Raji (cell line): ENCODE results near the gene CDA.

ENCODE experiments used
- POLR2A ChIP-seq: IDR thresholded peaks from 2 replicates; pipeline ENCODE4 v1.6.1; 2011; ENCODE audit warnings: low read depth, low read length, control low read depth; ENCODE audit not compliant: insufficient read depth

Gene CDA

DNA sequence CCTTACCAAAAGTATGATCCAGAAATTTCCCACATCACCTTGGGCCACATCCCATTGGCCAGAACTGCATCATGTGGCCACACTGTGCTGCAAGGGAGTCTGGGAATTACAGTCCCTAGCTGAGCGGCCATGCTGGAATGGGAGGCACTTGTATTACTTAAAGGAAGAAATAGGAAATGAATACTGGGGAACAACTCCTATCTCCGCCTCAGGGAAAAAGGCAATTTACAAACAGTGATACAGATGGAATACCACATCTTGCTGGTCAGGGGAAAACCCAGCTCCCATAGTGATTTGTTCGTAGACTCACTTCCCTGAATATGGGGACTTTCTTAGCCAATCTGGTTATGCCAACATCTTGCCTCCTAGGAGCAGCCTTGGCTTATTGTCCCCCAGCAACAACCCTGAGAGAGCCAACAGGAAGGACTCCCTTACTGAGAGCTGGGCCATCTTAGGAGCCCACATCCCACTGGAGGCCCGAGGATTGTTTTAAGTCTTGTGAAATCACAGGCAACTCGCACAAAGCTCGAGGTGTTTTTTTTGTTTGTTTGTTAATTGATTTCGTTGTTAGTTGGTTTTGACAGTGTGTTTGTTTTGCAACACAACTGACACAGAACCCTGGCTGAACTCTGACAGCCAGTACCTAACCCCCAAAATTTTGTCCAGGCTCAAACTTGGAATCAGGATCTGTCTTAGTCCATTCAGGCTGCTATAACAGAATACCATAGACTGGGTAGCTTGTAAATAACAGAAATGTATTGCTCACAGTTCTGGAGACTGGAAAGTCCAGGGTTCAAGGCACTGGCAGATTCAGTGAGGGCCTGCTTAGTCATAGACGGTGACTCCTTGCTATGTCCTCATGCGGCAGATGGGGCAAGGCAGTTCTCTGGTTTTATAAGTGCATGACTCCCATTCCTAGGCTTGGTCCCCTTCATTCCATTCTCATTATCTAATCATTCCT is 14.9 kb downstream of the CDA start:
- TF ChIP-seq POLR2A = no peak

- no peak for TF ChIP-seq POLR2A
Observed at GRCh38 chr1:20604678-20605077, 15.8 kb downstream of the CDA start.

- no peak for TF ChIP-seq POLR2A
Observed at GRCh38 chr1:20609541-20609940, 20.6 kb downstream of the CDA start.

GRCh38 chr1:20610970-20611369 is 22.1 kb downstream of the CDA start:
- no peak for TF ChIP-seq POLR2A

DNA sequence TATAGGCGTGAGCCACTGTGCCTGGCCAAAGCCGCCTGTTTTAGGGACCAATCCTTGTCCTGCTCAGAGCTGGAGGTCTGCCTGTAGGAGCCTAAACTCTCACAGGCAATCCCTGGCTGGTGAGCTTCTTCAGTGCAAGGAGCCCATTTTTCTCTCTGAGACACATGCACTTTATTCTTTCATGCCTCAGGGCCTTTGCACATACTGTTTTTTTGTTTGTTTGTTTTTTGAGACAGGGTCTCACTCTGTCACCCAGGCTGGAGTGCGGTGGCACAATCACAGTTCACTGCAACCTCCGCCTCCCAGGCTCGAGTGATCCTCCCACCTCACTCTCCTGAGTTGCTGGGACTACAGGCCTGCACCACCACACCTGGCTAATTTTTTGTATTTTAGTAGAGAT is 22.8 kb downstream of the CDA start:
- TF ChIP-seq POLR2A = no peak

DNA sequence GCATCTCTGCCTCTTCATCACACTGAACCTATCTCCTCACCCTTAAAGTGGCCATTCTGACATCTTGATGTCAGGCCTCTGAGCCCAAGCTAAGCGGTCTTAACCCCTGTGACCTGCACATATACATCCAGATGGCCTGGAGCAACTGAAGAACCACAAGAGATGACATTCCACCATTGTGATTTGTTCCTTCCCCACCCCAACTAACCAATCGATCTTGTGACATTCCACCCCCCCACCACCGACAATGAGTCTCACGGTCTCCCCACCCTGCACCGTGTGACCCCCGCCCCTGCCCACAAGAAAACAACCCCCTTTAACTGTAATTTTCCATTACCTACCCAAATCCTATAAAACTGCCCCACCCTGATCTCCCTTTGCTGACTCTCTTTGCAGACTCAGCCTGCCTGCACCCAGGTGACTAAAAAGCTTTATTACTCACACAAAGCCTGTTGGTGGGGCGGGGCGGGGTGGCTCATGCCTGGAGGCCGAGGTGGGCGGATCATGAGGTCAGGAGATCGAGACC is 23.4 kb downstream of the CDA start:
- no peak for TF ChIP-seq POLR2A

GRCh38 chr1:20614131-20614579 is 25.3 kb downstream of the CDA start:
- no peak for TF ChIP-seq POLR2A

DNA sequence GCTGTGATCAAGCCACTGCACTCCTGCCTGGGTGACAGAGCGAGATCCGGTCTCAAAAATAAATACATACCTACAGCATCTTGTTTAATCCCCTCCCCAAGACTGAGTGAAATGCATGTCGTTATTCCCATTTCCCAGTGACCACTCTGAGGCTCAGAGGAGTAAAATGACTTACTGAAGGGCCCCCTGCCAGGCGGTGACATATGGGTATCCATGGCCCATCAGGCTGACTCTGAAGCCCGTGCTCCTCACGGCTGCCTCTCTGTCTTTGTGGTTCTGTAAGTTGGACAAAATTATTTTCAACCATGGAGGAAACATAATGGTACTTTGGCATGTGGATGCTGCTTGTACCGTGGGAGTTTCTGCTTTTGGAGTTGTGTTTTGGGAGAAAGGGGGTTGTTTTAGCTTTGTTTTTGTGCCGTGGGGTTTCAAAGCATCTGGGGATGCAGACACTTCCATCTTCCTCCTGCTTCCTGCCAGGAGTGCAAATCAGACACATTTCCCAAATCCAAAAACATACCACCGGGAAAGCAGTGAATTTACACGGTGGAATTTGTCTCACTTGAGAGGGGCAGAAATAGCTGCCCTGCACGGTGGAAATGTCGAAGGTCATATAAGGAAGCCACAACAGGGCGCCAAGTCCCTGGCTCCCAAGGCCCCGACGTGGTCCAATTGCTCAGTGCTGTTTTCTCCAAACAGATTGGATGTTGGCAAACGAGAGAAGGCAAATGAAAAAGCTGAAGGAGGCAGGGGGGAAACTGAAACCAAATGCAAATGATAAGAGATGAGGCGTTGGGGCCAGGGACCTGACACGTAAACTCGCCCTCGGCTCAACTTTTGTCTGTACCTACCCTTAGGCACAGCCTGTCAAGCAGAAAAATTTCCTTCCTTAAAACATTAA is 27.3 kb downstream of the CDA start:
- TF ChIP-seq POLR2A = no peak

DNA sequence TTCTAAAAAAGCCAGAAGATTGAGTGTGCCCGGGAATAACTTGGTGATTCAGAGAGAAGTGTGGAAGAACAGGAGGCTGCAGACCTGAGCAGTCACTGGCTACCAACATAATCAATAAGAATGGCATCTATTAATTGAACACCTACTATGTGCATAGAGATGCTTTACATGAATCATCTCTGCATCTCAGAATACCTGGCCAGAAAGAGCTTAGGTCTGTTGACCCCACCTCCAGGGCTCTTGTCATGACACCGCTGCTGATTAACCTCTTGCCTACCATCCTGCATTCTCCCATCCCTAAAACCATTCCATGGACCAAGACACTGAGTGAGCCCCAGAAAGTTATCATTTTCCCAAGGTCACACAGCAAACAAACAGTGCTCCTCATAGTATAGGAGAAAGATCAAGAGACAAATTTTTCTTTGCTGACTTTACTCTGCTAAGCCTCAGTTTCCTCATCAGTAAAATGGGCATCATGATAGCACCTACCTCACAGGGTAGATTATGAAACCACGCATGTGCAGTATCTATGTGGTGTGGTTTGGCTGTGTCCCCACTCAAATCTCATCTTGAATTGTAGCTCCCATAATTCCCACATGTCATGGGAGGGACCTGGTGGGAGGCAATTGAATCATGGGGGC is 28.1 kb downstream of the CDA start:
- no peak for TF ChIP-seq POLR2A

DNA sequence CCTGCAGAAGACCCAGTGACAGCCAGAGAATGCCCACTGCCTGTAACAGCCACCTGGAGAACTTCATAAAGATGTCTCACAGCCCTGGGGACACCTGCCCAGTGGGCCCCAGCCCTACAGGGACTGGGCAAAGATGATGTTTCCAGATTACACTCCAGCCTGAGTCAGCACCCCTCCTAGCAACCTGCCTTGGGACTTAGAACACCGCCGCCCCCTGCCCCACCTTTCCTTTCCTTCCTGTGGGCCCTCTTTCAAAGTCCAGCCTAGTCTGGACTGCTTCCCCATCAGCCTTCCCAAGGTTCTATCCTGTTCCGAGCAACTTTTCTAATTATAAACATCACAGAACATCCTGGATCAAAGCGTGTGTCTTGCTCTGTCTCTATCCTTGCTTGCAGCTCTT is 29.7 kb downstream of the CDA start:
- no peak for TF ChIP-seq POLR2A

DNA sequence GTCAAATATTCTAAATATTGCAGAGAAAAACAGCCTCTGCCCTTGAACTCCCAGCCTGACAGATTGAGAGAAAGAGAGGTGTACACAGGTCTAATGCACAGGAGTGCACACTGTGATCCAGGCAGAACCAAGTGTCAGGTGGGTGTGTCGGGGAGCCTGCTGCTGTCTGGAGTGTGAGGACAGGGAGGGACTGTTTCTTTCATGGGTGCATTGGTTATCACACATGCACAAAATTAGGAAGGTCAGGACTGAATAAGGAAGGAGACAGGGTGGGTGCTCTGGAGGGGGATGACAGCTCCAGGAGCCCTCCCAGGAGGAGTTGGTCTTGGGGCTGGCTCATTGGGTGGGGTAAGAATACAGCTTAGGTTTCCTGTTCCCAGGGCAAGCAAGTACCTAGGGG is 31.1 kb downstream of the CDA start:
- no peak for TF ChIP-seq POLR2A

GRCh38 chr1:20621012-20621411 is 32.1 kb downstream of the CDA start:
- no peak for TF ChIP-seq POLR2A

DNA sequence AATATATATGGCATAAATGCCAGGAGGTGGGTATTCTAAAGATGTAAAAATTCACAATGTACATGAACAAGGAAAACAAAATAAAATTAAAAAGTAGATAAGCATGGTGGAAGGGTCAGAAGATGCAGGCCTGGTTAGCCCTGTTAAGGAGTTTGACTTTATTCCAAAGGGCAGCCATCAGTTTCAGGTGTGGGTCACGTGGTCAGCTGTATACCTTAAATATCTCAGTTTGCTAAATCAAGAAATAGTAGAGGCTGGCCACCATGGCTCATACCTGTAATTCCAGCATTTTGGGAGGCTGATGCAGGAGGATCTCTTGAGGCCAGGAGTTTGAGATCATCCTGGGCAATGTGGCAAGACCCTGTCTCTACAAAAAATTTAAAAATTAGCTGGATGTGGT is 35.8 kb downstream of the CDA start:
- TF ChIP-seq POLR2A = no peak

GRCh38 chr1:20625176-20626097 is 36.5 kb downstream of the CDA start:
- TF ChIP-seq POLR2A = no peak
